Astrocyte (in vitro differentiated cells and primary cell): Measurements from ENCODE around the gene FAM241A.

Source experiments
- CTCF ChIP-seq: IDR thresholded peaks from 2 replicates; pipeline ENCODE4 v1.5.1; 2011; ENCODE audit warnings: low read depth, mild to moderate bottlenecking, inconsistent platforms, low read length, moderate library complexity; ENCODE audit not compliant: insufficient read depth
- EZH2 ChIP-seq: IDR thresholded peaks from 2 replicates; pipeline ENCODE4 v1.6.1; 2012; ENCODE audit warnings: mild to moderate bottlenecking, low read length, inconsistent platforms; ENCODE audit not compliant: insufficient read depth

DNA sequence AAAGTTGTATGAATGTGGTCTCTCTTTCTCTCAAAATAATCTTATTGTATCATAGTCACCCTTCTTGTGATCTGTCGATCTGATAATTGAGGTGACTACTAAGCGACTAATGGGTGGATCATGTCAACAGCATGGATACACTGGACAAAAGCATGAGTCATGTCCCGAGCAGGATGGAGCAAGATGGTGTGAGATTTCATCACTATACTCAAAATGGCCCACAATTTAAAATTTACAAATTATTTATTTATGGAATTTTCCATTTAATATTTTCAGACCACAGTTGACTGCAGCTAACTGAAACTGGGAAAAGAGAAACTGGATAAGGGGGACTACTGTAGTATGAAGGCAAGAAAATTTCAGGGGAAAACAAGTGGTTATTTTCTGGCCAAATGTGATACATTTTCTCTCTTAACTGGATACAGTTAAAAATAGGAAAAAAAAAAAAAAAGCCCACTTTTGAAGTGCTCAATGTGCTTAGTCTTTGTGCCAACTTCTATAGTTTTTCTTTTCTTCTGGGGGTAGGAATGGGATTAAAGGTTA lies 25.3 kb downstream of the FAM241A start:
- TF ChIP-seq CTCF (no peak), EZH2 (no peak)
